GM10266 (cell line): ENCODE measurements around the gene CDH4.
"Not testable (repeated sequence)": the region's sequence is repeated elsewhere in the genome, so short reads cannot be mapped to it uniquely, and the experiment has no call there.

ENCODE experiments used
- DNase-seq: peaks from one replicate; pipeline ENCODE4 v3.0.0; 2012; ENCODE audit errors: extremely low spot score
- CTCF ChIP-seq: IDR thresholded peaks from 2 replicates; pipeline ENCODE4 v1.5.1; 2012; ENCODE audit warnings: mild to moderate bottlenecking, low read depth; ENCODE audit not compliant: control insufficient read depth, insufficient read depth; ENCODE audit errors: missing control alignments

CDH4 gene

GRCh38 chr20:61449057-61449609, 197.1 kb downstream of the CDH4 start:
- DNase-seq, result no peak
- TF ChIP-seq CTCF, result no peak

GRCh38 chr20:61449916-61450315, 197.9 kb downstream of the CDH4 start:
- no peak for DNase-seq
- no peak for TF ChIP-seq CTCF

GRCh38 chr20:61450549-61450948, 198.5 kb downstream of the CDH4 start:
- no peak for TF ChIP-seq CTCF
- no peak for DNase-seq

GRCh38 chr20:61451009-61451408, 198.9 kb downstream of the CDH4 start:
- DNase-seq, result no peak
- TF ChIP-seq CTCF, result no peak

- no peak for TF ChIP-seq CTCF
- DNase-seq, result no peak
These were observed 199.9 kb downstream of the CDH4 start for GRCh38 chr20:61451953-61452352.

GRCh38 chr20:61453219-61453618, 201.2 kb downstream of the CDH4 start:
- TF ChIP-seq CTCF, result no peak

GRCh38 chr20:61453623-61454022, 201.6 kb downstream of the CDH4 start:
- DNase-seq, result not testable (repeated sequence)

More at GRCh38 chr20:61453219-61453618, 201.2 kb downstream of the CDH4 start:
- no peak for DNase-seq

- no peak for DNase-seq
- TF ChIP-seq CTCF, result no peak
These were observed 202.0 kb downstream of the CDH4 start for GRCh38 chr20:61454053-61454452.
